Measurements from ENCODE around the gene ADAMTS8. TPM values are rescaled to one million over a fixed set of nuclear protein-coding genes. Genes with fewer than 3 reads are reported as not detected.
A peak's percentile ranks its signal among the peaks of the same experiment; 100 is the strongest.

ADAMTS8 gene
- total RNA-seq, 1 donor: not detected

DNA sequence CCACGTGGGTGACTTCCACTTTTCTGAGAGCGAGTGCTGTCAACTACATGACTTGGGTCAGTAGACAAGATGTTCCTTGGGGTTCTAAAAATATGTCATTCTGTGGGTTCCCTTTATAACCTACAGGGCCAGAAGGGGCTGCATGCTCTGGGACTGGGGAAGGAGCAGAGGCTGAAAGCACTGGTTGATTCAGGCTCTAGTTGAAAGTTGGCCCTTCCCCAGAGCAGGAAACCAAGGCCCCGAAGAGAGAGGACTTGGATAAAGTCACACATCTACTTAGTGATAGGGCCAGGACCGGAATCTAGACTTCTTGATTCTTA, 30.0 kb upstream of the ADAMTS8 start:
- Histone ChIP-seq H3K4me1 (ENCODE audit: insufficient read depth, low read length) (no peaks in the 10 kb centered on the region), H2AFZ (ENCODE audit: low read length) (no peak overlapping the region), H3K9me3 (ENCODE audit: low read depth, low read length) (no peaks in the 10 kb centered on the region), H3K36me3 (ENCODE audit: insufficient read depth, low read length) (no peaks in the 10 kb centered on the region), H4K20me1 (ENCODE audit: insufficient read depth, low read length) (no peaks in the 10 kb centered on the region), H3K27me3 (ENCODE audit: insufficient read depth, low read length) (peaks cover 8% of the 10 kb centered on the region), H3K4me3 (ENCODE audit: insufficient read depth, low read length) (no peak overlapping the region), H3K27ac (ENCODE audit: low read depth, low read length) (no peak overlapping the region), H3K4me2 (ENCODE audit: insufficient read depth, low read length) (no peak overlapping the region), H3K79me2 (ENCODE audit: insufficient read depth, low read length) (no peaks in the 10 kb centered on the region)
- DNase-seq (ENCODE audit: insufficient read length, low spot score, missing footprints): peak; percentile 36
- TF ChIP-seq, protein P1, sequence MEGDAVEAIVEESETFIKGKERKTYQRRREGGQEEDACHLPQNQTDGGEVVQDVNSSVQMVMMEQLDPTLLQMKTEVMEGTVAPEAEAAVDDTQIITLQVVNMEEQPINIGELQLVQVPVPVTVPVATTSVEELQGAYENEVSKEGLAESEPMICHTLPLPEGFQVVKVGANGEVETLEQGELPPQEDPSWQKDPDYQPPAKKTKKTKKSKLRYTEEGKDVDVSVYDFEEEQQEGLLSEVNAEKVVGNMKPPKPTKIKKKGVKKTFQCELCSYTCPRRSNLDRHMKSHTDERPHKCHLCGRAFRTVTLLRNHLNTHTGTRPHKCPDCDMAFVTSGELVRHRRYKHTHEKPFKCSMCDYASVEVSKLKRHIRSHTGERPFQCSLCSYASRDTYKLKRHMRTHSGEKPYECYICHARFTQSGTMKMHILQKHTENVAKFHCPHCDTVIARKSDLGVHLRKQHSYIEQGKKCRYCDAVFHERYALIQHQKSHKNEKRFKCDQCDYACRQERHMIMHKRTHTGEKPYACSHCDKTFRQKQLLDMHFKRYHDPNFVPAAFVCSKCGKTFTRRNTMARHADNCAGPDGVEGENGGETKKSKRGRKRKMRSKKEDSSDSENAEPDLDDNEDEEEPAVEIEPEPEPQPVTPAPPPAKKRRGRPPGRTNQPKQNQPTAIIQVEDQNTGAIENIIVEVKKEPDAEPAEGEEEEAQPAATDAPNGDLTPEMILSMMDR (IDR thresholded peaks at IDR 0.05; ENCODE audit: extremely low read depth, low read depth, low read length): no peak

DNA sequence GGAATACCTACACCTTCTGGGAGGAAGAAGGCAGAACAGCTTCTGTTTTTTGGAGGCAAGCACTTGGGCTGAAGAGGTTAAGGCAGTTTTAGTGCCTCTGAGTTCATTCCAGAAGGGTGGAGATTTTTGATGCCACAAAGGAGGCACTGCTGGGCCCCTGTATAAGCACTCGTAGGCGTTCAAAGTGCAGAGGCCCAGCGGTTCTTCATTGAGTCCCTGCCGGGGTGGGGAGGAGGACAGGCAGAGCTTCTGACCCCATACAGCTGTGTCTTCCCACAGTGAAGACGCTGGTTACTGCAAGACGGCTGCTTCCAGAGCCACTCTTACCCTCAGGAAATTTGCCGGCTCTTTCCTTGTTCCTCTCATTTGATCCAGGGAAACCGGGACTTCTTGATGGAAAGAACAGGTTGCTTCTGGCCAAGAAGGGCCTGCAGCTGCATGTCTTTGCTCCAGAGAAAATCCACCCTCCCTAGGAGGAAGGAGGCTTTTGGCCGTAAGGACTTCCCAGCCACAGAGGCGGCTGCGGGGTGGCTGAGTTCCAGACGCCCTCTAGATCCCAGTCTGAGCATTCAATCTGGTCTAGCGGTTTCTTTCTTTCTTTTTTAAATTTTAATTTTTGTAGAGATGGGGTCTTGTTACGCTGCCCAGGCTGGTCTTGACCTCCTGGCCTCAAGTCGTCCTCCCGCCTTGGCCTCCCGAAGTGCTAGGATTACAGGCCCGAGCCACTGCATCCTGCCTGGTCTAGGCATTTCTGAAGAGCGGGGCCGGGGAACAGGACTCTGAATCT, 29.4 kb upstream of the ADAMTS8 start:
- no peaks in the 10 kb centered on the region for H3K79me2 ChIP-seq (ENCODE audit: insufficient read depth, low read length)
- H3K4me3 ChIP-seq (ENCODE audit: insufficient read depth, low read length): no peak overlapping the region
- peaks cover 8% of the 10 kb centered on the region for H3K27me3 ChIP-seq (ENCODE audit: insufficient read depth, low read length)
- H3K4me2 ChIP-seq (ENCODE audit: insufficient read depth, low read length): no peak overlapping the region
- peak; percentile 68 for DNase-seq (ENCODE audit: insufficient read length, low spot score, missing footprints)
- TF ChIP-seq, protein P1 (IDR thresholded peaks at IDR 0.05; ENCODE audit: extremely low read depth, low read depth, low read length): no peak
- no peak overlapping the region for H3K27ac ChIP-seq (ENCODE audit: low read depth, low read length)
- no peaks in the 10 kb centered on the region for H4K20me1 ChIP-seq (ENCODE audit: insufficient read depth, low read length)
- no peaks in the 10 kb centered on the region for H3K36me3 ChIP-seq (ENCODE audit: insufficient read depth, low read length)
- no peaks in the 10 kb centered on the region for H3K4me1 ChIP-seq (ENCODE audit: insufficient read depth, low read length)
- H3K9me3 ChIP-seq (ENCODE audit: low read depth, low read length): no peaks in the 10 kb centered on the region
- H2AFZ ChIP-seq (ENCODE audit: low read length): no peak overlapping the region

DNA sequence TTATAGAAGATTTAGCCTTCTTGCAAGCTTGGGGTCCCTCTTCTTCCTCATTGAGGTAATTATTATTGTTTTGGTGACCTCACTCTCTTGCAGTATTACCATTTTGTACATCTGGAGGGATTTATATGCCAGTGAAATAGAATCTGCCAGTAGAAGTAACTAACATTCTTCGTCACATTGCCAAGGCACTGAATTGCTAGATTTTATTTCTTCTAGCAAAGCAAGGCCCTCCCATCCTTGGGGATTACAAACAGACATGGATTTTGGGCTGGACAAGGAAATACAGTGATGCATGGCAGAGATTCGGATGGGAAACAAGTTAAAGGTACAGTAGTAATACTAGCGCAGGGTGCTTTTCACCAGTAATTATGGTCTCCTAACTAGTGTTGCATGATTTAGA, 27.9 kb upstream of the ADAMTS8 start:
- DNase-seq (ENCODE audit: insufficient read length, low spot score, missing footprints): peak; percentile 18
- H3K4me3 ChIP-seq (ENCODE audit: insufficient read depth, low read length): no peak overlapping the region
- H4K20me1 ChIP-seq (ENCODE audit: insufficient read depth, low read length): no peaks in the 10 kb centered on the region

DNA sequence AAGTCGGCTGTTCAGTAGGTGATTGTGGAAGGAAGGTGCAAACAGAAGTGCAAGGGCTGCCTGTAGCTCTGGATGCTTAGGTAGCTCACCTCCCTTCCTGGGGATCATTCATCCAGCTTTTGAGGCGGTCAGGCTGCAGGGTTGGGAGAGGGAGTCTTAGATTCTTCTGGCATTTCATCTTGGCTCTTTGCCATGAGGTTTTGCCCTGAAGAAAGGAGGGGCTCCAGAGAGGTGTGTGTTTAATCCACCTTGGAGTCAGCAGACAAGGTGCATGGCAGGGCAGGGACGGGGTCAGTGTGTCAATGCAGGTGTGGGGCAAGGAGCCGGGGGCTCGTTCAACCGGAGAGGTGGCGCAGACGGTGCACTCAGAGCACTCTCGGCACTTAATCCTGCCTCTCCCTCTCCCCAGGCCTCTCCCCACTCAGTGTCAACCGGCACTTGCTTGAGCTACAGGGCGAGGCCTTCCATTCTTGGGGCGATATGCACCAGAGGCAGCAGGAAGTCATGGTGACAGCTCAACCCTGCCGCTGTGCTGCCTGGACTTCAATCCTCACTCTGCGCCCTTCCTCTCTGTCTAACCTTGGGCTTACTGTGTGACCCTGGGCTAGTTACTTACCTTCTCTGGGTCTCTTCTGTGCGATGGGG, 27.2 kb upstream of the ADAMTS8 start:
- H2AFZ ChIP-seq (ENCODE audit: low read length): no peak overlapping the region
- no peaks in the 10 kb centered on the region for H3K27me3 ChIP-seq (ENCODE audit: insufficient read depth, low read length)
- TF ChIP-seq, protein P1 (IDR thresholded peaks at IDR 0.05; ENCODE audit: extremely low read depth, low read depth, low read length): no peak
- peaks cover 8% of the 10 kb centered on the region for H3K4me1 ChIP-seq (ENCODE audit: insufficient read depth, low read length)
- H3K4me3 ChIP-seq (ENCODE audit: insufficient read depth, low read length): no peak overlapping the region
- H3K9me3 ChIP-seq (ENCODE audit: low read depth, low read length): no peaks in the 10 kb centered on the region
- H3K79me2 ChIP-seq (ENCODE audit: insufficient read depth, low read length): no peaks in the 10 kb centered on the region
- no peak overlapping the region for H3K4me2 ChIP-seq (ENCODE audit: insufficient read depth, low read length)
- no peak for DNase-seq (ENCODE audit: insufficient read length, low spot score, missing footprints)
- no peak overlapping the region for H3K27ac ChIP-seq (ENCODE audit: low read depth, low read length)
- no peaks in the 10 kb centered on the region for H3K36me3 ChIP-seq (ENCODE audit: insufficient read depth, low read length)
- no peaks in the 10 kb centered on the region for H4K20me1 ChIP-seq (ENCODE audit: insufficient read depth, low read length)

More for the DNA sequence above, 27.9 kb upstream of the ADAMTS8 start:
- Histone ChIP-seq H3K36me3 (ENCODE audit: insufficient read depth, low read length) (no peaks in the 10 kb centered on the region), H3K27ac (ENCODE audit: low read depth, low read length) (no peak overlapping the region), H3K4me2 (ENCODE audit: insufficient read depth, low read length) (no peak overlapping the region), H3K4me1 (ENCODE audit: insufficient read depth, low read length) (peaks cover 4% of the 10 kb centered on the region), H3K79me2 (ENCODE audit: insufficient read depth, low read length) (no peaks in the 10 kb centered on the region), H2AFZ (ENCODE audit: low read length) (no peak overlapping the region), H3K27me3 (ENCODE audit: insufficient read depth, low read length) (peaks cover 6% of the 10 kb centered on the region), H3K9me3 (ENCODE audit: low read depth, low read length) (no peaks in the 10 kb centered on the region)
- TF ChIP-seq, protein P1 (IDR thresholded peaks at IDR 0.05; ENCODE audit: extremely low read depth, low read depth, low read length): no peak

Data from osteoblast (primary cell).